ENCODE data around the gene DPYSL5. TPM values are rescaled to one million over a fixed set of nuclear protein-coding genes. Genes with fewer than 3 reads are reported as not detected.

DPYSL5 gene
- polyA plus RNA-seq, 1 donor from 2014 or later, result 111 TPM

- H3K4me2 ChIP-seq (ENCODE audit: low read length), result no peak overlapping the region
- no peak overlapping the region for H2AFZ ChIP-seq (ENCODE audit: low read depth, low read length)
- H3K27me3 ChIP-seq (ENCODE audit: insufficient read depth, low read depth, low read length), result no peaks in the 10 kb centered on the region
- no peaks in the 10 kb centered on the region for H3K9me2 ChIP-seq (ENCODE audit: insufficient read depth, low read length)
- H3K4me3 ChIP-seq (ENCODE audit: low read length), result no peak overlapping the region
- H3K79me2 ChIP-seq (replicated peaks; ENCODE audit: insufficient read depth, low read length), result peaks cover 3% of the 10 kb centered on the region
- no peaks in the 10 kb centered on the region for H3F3A ChIP-seq (ENCODE audit: insufficient read depth, low read length, poor library complexity, severe bottlenecking)
- no peak overlapping the region for H3K9ac ChIP-seq (ENCODE audit: low read length)
- no peaks in the 10 kb centered on the region for H3K9me3 ChIP-seq (ENCODE audit: low read length)
- no peak overlapping the region for H3K27ac ChIP-seq (ENCODE audit: low read length)
- TF ChIP-seq CTCF (IDR thresholded peaks at IDR 0.05; ENCODE audit: poor library complexity, severe bottlenecking) (no peak), RAD21 (conservative IDR thresholded peaks at IDR 0.05) (no peak), MXI1 (conservative IDR thresholded peaks at IDR 0.05; ENCODE audit: poor library complexity, severe bottlenecking) (no peak), SMC3 (conservative IDR thresholded peaks at IDR 0.05; ENCODE audit: poor library complexity) (no peak), TAF1 (IDR thresholded peaks at IDR 0.05; ENCODE audit: low read depth) (no peak), EZH2 (IDR thresholded peaks at IDR 0.05; ENCODE audit: borderline replicate concordance, insufficient read depth, low read length, poor library complexity, severe bottlenecking) (no peak), POLR2AphosphoS5 (IDR thresholded peaks at IDR 0.05) (no peak), EP300 (conservative IDR thresholded peaks at IDR 0.05; ENCODE audit: poor library complexity, severe bottlenecking) (no peak)
- TF ChIP-seq, protein P1, sequence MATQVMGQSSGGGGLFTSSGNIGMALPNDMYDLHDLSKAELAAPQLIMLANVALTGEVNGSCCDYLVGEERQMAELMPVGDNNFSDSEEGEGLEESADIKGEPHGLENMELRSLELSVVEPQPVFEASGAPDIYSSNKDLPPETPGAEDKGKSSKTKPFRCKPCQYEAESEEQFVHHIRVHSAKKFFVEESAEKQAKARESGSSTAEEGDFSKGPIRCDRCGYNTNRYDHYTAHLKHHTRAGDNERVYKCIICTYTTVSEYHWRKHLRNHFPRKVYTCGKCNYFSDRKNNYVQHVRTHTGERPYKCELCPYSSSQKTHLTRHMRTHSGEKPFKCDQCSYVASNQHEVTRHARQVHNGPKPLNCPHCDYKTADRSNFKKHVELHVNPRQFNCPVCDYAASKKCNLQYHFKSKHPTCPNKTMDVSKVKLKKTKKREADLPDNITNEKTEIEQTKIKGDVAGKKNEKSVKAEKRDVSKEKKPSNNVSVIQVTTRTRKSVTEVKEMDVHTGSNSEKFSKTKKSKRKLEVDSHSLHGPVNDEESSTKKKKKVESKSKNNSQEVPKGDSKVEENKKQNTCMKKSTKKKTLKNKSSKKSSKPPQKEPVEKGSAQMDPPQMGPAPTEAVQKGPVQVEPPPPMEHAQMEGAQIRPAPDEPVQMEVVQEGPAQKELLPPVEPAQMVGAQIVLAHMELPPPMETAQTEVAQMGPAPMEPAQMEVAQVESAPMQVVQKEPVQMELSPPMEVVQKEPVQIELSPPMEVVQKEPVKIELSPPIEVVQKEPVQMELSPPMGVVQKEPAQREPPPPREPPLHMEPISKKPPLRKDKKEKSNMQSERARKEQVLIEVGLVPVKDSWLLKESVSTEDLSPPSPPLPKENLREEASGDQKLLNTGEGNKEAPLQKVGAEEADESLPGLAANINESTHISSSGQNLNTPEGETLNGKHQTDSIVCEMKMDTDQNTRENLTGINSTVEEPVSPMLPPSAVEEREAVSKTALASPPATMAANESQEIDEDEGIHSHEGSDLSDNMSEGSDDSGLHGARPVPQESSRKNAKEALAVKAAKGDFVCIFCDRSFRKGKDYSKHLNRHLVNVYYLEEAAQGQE (IDR thresholded peaks at IDR 0.05; ENCODE audit: borderline replicate concordance), result no peak
- no peaks in the 10 kb centered on the region for H4K20me1 ChIP-seq (ENCODE audit: insufficient read depth)
- no peaks in the 10 kb centered on the region for H3K36me3 ChIP-seq (ENCODE audit: insufficient read depth, low read length)
Measured at GRCh38 chr2:26998323-26998722, 150.4 kb downstream of the DPYSL5 start.

Other genes starting within 250 kb of the DPYSL5 start
- not detected in 2 replicates for gene CIB4, start 206.8 kb upstream of the DPYSL5 start, polyA plus RNA-seq
- 12.9 and 14.0 TPM in 2 replicates for gene KCNK3, start 155.4 kb upstream of the DPYSL5 start, polyA plus RNA-seq
- 10.8 and 21.2 TPM in 2 replicates for gene SLC35F6, start 83.8 kb upstream of the DPYSL5 start, polyA plus RNA-seq
- 0.54 and 2.1 TPM in 2 replicates for gene CENPA, start 62.1 kb upstream of the DPYSL5 start, polyA plus RNA-seq
- 69.2 and 87.1 TPM in 2 replicates for gene MAPRE3, start 122.5 kb downstream of the DPYSL5 start, polyA plus RNA-seq
- gene TMEM214, start 184.8 kb downstream of the DPYSL5 start, polyA plus RNA-seq, result 10.3 and 14.9 TPM in 2 replicates
- gene AGBL5, start 203.5 kb downstream of the DPYSL5 start, polyA plus RNA-seq, result 34.3 and 39.1 TPM in 2 replicates
- 263 and 292 TPM in 2 replicates for gene OST4, start 223.5 kb downstream of the DPYSL5 start, polyA plus RNA-seq
- gene EMILIN1, start 230.5 kb downstream of the DPYSL5 start, polyA plus RNA-seq, result 1.3 and 2.2 TPM in 2 replicates
- gene KHK, start 238.6 kb downstream of the DPYSL5 start, polyA plus RNA-seq, result 3.1 and 4.1 TPM in 2 replicates

Measured in neural cell (in vitro differentiated cells).